GM18951 (cell line): ENCODE results near the gene SOX6.

ENCODE experiments used
- POLR2A ChIP-seq: IDR thresholded peaks from 4 replicates; pipeline ENCODE4 v1.6.1; 2011; ENCODE audit warnings: mild to moderate bottlenecking; ENCODE audit not compliant: insufficient read length, insufficient read depth; ENCODE audit errors: extremely low read depth
- in situ Hi-C: fragments of 300-500 bp; cut with MboI; formaldehyde crosslinking; loops from one replicate; pipeline ENCODE4 v1.12.0; 2022; ENCODE audit warnings: low sequenced_read_pairs, mixed read lengths, inconsistent platforms; ENCODE audit not compliant: unreplicated experiment

SOX6 gene

DNA sequence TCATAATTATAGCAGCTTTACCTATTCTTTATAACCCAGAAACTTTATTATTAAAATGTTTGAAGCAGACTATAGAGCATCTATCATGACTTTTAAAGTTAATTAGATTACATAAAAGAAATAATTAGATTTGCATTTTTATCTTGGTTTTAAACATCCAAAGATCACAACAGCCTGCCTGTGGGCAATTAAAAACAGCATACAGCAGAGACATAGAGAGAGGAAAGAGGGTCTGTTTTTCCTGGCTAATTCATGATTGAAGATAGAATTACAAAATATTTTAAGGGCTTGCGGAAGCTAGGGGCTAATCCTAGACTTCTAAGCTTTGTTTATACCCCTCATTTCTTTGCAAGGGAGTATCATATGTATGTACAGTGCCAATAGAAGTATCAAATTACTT, 178.1 kb downstream of the SOX6 start:
- in situ Hi-C loops: no loop called here
- no peak for TF ChIP-seq POLR2A

GRCh38 chr11:16177688-16178087, 178.7 kb downstream of the SOX6 start:
- in situ Hi-C loops: no loop called here
- no peak for TF ChIP-seq POLR2A

GRCh38 chr11:16173798-16174197, 182.5 kb downstream of the SOX6 start:
- no peak for TF ChIP-seq POLR2A
- in situ Hi-C loops: no loop called here

GRCh38 chr11:16171882-16172281, 184.5 kb downstream of the SOX6 start:
- in situ Hi-C loops: no loop called here
- TF ChIP-seq POLR2A: no peak

- in situ Hi-C loops: no loop called here
- TF ChIP-seq POLR2A: no peak
Observed at GRCh38 chr11:16169956-16170847, 186.1 kb downstream of the SOX6 start.

DNA sequence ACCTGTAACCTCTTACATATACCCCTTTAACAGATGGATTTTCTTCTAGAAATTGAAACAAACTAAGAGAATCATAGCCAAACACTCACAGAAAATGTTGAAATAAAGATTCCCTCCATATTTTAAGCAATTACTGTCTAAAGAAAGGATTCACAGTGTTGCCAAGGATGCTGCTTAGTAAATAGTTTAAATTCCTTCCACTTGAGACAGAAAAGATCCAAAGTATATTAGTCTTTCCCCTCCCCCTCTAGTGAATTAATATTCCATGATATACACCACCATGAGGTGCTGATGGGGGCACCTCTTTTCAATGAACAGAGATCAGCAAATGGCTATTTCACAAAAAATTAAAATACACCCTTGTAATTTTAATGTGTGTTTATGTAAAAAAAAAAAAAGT, 186.8 kb downstream of the SOX6 start:
- TF ChIP-seq POLR2A: no peak
- in situ Hi-C loops: no loop called here

GRCh38 chr11:16167706-16168487, 188.4 kb downstream of the SOX6 start:
- in situ Hi-C loops: no loop called here
- no peak for TF ChIP-seq POLR2A

DNA sequence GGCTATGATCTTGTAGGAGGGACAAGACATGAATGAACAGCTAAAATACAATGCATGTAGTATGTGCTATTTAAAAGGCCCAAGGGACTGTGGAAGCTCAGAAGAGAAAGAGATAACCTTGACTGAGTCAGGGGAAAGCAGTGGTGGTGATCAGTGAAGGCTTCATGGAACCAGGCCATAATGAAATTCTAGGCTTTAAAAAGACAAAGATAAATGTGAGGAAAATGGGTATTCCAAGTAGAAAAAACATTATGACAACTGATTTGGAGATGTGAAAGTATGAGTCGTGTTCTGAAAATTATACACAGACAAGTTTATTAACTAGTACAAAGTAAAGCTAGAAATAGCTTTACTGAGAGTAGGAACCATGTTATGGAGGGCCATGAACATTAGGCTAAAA, 189.8 kb downstream of the SOX6 start:
- in situ Hi-C loops: no loop called here
- TF ChIP-seq POLR2A: no peak

DNA sequence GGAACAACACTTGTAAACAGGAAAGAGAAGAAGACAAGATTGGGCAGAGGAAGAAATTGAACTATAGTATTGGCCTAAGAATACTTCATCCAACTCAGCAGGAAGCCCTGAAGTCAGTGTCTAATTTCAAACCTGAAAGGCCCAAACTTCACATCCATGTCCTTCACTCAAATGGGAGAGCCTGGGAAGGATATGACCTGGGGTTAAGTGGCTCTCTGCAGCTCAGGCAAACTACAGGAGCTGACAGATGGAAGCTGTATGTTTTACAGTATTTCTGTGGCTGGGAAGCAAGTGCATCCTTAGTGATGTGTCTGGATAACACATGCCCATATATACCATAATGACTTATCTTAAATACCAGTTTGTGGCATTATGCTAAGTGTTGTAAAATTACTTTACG, 196.2 kb downstream of the SOX6 start:
- no peak for TF ChIP-seq POLR2A
- in situ Hi-C loops: no loop called here

DNA sequence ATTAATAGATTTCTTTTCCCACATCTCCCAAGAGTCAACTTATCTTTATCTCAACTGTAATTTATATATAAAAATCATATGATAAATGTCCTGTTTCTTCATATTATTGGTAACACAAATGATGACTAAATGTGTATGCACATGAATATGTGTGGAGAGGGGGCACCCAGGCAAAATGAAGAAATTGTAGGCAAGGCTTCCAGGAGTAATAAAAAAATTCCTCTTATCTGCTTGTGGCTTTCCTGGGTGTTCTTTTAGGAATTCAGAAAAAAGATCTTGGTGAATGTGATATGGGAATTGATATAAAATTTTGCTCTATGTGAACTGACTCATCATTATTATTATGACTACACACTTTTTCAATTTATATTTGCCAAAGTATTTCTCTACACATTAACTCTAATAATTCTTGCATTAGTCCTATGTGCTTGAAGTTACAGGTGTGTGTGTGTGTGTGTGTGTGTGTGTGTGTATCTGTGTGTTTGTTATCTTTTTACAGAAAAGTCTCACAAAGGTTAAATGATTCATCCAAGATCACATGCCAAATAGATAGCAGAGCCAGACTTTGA, 197.8 kb downstream of the SOX6 start:
- in situ Hi-C loops: no loop called here
- TF ChIP-seq POLR2A: no peak

DNA sequence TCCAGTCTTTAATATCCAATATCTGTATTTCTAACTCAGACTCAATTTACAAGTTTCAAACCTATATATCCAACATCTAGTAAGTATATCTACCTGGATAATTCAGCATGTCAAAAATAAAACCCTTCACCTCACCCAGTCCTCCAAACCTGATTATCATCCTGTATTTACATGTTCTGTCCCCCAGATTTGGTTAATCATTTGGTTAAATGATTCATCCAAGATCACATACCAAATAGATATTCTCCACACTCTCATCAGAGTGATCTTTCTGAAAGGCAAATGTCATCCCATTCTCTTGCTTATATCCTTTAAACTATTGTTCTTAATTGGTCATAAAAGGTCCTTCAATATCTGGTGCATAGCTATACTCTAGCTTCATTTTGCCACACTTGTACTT, 199.0 kb downstream of the SOX6 start:
- in situ Hi-C loops: no loop called here

DNA sequence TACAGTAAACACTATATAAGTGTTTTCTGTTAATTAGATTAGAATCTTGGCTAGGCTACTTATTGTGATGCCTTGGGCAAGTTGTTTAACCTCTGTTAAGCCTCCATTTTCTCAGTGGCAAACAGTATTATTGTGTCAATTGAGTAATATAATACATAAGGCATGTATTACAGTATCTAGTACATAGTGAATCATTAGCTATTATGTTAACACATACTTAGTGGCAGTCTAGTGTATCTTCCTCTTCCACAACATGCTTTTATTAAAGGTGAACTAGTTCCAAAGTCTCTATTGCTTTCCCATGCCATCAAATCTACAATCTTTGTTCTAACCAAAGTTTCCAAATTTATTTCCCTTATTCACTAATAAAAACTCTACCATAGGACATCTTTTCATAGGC, 200.9 kb downstream of the SOX6 start:
- in situ Hi-C loops: no loop called here
- TF ChIP-seq POLR2A: no peak

More for the DNA sequence above, 199.0 kb downstream of the SOX6 start:
- TF ChIP-seq POLR2A: no peak

DNA sequence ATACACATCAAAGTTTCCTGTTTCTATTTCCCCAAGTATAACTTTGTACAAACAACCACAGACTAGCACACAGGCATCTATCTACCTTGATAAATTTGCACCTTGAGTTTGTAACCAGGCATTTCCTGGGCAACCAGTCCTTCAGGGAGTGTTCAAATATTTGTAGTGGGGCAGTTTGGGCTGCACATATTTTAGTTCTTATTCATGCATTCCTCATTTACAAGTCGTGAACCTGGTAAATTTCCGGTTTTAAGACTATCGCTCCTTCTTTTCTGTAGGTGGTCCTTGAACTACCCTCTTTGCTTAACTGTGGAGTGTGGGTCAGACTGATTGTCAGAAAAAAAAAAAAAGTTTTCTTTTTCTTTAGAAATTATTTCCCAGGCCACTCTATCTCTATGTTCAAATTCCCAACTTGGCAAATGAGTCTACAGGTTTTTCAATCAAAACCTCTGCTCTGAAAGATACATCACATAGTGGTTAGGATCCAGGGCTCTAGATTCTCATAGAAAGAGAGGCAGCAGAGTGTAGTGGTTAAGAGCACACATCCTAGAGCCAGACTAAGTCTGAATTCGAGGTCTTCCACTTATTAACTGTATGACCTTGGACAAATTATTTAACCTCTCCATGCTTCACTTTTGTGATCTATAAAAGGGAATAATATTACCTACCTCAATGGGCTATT, 201.5 kb downstream of the SOX6 start:
- in situ Hi-C loops: no loop called here
- TF ChIP-seq POLR2A: no peak
